ENCODE data around the gene CEP78. TPM values are rescaled to one million over a fixed set of nuclear protein-coding genes. Genes with fewer than 3 reads are reported as not detected.

The CEP78 gene
- total RNA-seq, 1 donor from 2014 or later, result 35.6 TPM

DNA sequence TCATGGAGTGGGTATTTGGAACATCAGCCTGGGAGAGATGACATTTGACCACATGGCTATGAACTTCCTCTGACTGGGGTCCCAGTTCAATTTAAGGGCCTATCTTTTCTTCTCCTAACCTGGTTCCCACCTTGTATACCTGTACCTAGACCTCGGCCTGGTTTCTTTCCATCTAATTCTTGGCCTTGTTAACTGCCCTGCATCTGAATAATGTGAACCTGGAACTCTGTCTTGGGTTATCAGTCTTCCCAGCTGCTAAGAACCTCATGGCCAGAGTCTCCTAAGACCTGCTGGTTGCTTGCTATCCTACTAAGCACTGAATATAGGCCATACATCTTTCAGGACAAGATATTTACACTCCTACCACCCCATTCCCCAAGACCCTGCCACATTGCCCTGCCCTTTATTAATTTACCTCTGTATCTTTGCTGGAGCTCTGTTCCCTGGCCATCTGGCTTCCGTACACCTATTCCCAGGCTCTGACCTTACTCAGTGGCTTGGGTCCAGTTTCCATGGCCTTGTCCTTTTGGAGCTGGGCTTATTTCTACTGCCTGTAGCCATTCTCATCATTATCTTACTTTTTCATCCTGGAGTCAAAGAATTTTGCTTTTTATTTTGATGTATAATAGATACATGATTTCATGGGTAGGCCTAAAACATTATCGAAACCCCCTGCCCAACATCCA, 67.6 kb downstream of the CEP78 start:
- intact Hi-C loops (cut with micrococcal nuclease), result no loop called here

DNA sequence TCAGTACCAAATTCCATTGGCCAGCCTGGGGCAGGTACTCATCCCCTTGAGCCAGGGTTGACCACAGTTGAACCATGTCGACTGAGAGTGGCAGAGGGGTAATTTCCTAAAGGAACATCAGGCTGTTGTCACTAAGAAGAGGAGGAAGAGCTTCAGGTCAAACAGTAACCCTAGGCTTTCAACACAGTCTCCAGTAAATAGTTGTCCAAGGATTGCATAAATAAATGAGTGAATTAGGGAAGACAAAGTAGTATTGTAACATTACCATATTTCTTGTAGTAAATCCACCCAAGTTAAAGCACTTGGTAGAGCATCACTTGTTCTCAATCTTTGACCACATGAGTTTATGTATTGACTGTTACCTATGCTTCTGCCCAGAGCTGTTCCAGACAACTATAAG, 68.5 kb downstream of the CEP78 start:
- intact Hi-C loops (cut with micrococcal nuclease), result no loop called here

DNA sequence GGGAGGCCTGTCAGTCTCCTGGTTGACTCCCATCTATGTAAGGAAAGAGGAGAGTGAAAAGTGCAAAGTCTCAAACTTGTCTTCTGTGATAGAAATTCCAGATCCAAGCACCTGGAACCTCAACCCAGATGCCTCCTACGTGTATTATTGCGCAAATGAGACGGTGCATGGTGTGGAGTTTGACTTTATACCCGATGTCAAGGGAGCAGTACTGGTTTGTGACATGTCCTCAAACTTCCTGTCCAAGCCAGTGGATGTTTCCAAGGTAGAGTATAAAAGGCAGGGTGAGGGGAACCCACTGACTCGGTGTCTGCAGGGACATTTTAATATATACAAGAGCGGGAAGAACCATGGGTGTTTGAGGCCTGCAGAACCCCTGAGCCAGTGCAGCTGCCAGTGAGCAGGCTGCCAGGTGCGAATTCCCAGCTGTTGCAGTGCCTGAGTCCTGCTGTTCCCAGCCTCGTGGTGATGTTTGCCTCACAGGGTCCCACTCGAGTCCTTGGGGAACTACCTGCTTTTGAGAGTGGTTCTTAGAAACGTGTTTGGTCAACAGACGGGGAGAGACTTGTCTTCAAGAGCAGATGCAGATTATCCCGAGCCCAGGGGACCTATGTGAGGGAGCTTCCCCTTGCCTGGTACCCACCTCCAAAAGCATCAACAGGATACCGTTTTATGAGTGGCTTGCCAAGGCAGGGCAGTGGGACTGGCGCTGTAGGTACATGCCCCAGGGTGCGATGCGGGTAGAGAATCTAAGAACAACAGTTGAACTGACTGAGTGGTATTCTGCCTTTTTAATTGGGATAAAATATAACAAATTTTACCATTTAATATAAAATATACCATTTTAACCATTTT, 70.6 kb downstream of the CEP78 start:
- intact Hi-C loops (cut with micrococcal nuclease), result no loop called here

DNA sequence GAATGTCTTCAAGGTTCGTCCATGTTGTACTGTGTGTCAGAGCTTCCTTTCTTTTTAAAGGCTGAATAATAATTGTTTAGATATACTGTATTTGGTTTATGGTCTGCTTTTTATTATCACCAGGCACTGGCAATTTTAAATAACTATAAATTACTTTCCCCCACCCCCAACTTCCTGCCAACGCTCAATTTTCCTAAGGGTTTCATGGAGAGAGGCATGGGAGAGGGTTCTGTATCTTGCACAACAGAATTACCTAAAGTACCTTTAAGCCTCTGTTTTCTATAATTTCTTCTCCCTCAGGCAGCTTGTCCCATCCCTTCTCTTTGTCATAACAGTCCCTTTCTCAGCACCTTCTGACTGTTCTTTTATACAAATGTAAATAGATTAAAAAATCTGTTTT, 71.5 kb downstream of the CEP78 start:
- intact Hi-C loops (cut with micrococcal nuclease), result no loop called here

GRCh38 chr9:78309066-78309465, 73.2 kb downstream of the CEP78 start:
- intact Hi-C loops (cut with micrococcal nuclease), result no loop called here

- intact Hi-C loops (cut with micrococcal nuclease), result no loop called here
These were observed 75.2 kb downstream of the CEP78 start for GRCh38 chr9:78311075-78311474.

GRCh38 chr9:78311886-78312524, 76.1 kb downstream of the CEP78 start:
- intact Hi-C loops (cut with micrococcal nuclease), result no loop called here

GRCh38 chr9:78314550-78314949, 78.7 kb downstream of the CEP78 start:
- intact Hi-C loops (cut with micrococcal nuclease), result no loop called here

DNA sequence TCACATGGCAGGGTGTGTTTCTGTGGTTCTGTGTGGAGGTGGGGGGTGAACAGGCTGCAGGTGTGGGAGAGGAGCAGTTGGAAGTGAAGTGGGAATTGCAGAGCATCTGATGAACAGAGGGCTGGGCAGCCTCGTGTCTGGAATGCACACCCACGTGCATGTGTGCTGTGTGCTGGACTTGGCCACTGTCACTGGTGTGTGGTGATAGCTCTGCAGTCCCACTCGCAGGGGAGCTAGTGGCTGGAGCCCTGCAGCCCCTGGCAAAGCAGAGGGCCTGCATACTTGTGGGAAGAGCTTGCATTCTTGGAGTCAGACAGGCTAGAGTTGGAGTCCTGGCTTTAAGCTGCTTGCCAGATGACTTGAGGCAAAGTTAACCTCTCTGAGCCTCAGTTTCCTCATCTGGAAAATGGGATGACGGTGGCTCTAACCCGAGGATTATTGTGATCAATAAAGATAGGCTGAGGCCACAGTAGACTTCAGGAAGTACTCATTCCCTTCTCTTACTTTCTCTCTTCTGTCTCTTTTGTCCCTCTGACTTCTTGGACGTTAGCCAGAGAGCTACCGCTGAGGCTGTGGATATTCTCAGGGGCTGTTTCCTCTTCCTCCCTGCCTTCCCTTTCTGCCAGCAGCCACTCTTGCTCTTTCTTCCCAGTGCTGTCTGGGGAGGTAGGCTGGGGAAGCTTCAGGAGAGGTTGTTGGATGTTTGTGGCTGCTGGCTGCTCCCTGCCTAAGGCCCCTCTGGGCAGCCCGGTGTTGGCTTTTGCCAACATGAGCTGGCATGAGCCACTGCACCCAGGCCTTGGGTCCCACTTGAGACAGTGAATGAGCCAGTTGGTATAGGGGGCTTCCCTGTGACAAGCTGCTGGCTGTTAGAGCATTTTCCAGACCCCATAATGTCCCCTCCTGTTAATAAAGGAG, 79.3 kb downstream of the CEP78 start:
- intact Hi-C loops (cut with micrococcal nuclease), result no loop called here

DNA sequence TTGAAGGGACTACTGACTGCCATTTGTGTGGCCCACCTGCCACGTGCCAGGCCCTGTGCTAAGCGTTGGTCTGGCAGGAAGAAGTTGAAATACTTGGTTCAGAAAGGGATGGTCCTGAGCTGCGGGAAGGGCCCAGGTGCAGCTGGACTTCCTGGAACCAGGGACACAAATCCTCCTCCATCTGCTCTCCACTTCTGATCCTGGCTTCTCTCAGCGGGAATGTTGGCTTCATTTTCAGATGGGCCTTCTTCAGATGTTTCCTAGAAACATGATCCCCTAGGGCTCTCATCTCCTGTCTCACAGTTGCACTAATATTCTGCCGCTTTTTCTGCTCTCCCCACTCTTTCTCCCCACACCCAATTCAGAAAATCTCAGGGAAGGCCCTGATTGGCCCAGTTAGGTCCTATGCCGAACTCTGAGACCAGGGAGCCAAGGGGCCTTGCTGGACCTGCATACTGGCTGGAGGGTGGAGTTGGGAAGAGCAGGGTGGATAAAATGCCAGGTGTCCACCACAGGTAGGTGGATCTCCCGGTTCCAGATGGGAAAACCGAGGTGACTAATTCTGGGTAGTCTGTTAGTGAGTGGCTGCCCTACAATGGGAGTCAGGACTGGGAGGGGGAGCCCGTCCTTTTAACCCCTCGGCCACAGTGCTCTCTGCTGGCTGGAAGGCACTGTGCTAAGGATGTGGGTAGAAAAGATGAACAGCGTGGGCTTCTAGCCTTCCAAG, 80.5 kb downstream of the CEP78 start:
- intact Hi-C loops (cut with micrococcal nuclease), result no loop called here

DNA sequence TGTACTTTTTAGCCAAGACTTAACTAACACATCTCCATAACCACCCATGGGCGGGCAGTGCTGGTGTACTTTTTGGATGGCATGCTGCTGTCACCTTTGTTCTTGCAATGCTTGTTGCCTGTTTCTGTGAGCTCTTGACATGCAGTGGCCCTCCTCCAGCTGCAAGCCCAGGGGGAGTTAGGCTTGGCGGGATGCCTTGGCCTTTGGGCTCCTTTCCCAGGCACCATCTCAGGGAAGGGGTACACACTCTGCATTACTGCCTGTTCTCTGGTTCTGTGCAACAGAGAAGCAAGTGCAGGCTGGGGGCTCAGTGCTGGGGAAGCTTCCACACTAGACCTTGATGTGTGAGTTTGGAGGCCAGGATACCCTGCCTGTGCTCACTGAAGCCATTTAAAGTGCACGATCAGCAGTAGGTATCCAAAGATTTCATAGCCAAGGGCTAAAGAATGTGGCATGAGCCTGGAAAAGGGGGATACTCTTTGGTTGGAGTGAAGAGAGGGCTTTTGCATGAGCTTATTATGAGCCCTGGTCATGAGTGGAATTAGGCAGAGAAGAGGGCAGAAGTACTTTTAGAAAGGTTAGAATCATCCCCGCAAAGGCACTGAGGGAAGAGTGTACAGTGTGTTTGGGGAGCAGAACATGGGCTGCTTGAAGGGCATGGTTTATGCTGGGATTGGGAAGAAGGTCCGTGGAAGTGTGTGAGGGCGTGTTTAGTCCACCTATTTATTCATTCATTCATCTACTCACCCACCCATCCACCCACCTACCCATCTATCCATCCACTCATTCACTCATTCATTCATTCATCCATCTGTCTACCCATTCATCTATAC, 83.5 kb downstream of the CEP78 start:
- intact Hi-C loops (cut with micrococcal nuclease), result no loop called here

GRCh38 chr9:78320030-78320693, 84.3 kb downstream of the CEP78 start:
- intact Hi-C loops (cut with micrococcal nuclease), result no loop called here

GRCh38 chr9:78320875-78321496, 85.1 kb downstream of the CEP78 start:
- intact Hi-C loops (cut with micrococcal nuclease), result no loop called here

DNA sequence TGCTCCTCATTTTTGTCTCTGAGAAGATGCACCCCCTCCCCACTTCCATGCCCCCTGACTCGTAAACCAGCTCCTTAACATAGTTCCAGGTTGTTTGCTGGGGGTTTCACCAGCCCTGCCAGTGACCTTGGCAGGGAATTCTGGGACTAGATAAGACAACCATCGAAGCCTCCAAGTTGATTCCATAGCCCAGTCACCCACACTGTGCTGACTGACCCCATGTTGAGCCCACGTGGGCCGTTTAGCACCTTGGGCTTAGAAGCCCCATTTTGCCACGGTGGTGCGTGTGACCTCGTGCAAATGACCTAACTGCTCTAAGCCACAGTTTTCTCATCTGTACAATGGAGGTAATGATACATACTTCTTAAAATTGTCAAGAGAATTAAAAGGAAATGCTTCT, 85.6 kb downstream of the CEP78 start:
- intact Hi-C loops (cut with micrococcal nuclease), result no loop called here

GRCh38 chr9:78324068-78324650, 88.3 kb downstream of the CEP78 start:
- intact Hi-C loops (cut with micrococcal nuclease), result no loop called here

- intact Hi-C loops (cut with micrococcal nuclease), result no loop called here
These were observed 88.8 kb downstream of the CEP78 start for GRCh38 chr9:78324682-78325081.

GRCh38 chr9:78325343-78325742, 89.5 kb downstream of the CEP78 start:
- intact Hi-C loops (cut with micrococcal nuclease), result no loop called here

DNA sequence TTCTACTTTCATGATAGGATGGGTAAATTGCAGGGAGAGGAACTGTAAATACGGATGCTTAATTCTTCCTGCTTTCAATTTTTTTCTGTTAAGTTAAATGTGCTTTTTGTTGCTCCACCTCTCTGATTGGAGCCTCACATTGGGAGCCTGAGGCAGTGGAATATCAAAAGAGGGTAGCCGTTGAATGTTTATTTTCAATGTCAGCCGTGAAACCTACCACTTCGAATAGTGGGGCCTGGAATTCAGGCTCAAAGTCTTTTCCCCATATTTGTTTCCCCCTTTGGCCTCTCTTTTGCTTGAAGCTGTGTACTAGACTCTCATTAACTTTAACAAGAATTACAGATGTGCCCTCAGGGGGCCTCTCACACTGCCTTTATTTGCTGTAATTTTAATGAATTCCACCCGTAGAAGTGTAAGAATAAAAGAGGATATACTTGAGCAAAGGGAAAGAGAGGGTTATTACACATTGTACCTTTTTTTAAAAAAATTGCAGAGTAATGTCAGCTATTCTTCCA, 90.0 kb downstream of the CEP78 start:
- intact Hi-C loops (cut with micrococcal nuclease), result no loop called here
